Fibroblast of pulmonary artery (primary cell): ENCODE measurements around the gene FKBP10.
"Not testable (repeated sequence)": the region's sequence is repeated elsewhere in the genome, so short reads cannot be mapped to it uniquely, and the experiment has no call there.

ENCODE experiments used
- DNase-seq: peaks from one replicate; pipeline ENCODE4 v3.0.0-alpha.2; 2010; ENCODE audit warnings: low read depth
- H3K4me3 ChIP-seq: replicated peaks from 2 replicates; pipeline ENCODE4 v1.5.1; 2011; ENCODE audit warnings: low read depth, mild to moderate bottlenecking, control low read depth, low read length, moderate library complexity
- TF ChIP-seq, protein P1 (sequence below): IDR thresholded peaks from 2 replicates; pipeline ENCODE4 v1.5.1; 2011; ENCODE audit warnings: mild to moderate bottlenecking, control low read depth, low read length, inconsistent platforms; ENCODE audit errors: missing control alignments

FKBP10 gene

DNA sequence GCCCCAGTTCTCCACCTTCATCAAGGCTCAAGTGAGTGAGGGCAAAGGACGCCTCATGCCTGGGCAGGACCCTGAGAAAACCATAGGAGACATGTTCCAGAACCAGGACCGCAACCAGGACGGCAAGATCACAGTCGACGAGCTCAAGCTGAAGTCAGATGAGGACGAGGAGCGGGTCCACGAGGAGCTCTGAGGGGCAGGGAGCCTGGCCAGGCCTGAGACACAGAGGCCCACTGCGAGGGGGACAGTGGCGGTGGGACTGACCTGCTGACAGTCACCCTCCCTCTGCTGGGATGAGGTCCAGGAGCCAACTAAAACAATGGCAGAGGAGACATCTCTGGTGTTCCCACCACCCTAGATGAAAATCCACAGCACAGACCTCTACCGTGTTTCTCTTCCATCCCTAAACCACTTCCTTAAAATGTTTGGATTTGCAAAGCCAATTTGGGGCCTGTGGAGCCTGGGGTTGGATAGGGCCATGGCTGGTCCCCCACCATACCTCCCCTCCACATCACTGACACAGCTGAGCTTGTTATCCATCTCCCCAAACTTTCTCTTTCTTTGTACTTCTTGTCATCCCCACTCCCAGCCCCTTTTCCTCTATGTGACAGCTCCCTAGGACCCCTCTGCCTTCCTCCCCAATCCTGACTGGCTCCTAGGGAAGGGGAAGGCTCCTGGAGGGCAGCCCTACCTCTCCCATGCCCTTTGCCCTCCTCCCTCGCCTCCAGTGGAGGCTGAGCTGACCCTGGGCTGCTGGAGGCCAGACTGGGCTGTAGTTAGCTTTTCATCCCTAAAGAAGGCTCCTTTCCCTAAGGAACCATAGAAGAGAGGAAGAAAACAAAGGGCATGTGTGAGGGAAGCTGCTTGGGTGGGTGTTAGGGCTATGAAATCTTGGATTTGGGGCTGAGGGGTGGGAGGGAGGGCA lies 9.7 kb downstream of the FKBP10 start:
- H3K4me3 ChIP-seq = no peak overlapping the region
- TF ChIP-seq, protein P1, sequence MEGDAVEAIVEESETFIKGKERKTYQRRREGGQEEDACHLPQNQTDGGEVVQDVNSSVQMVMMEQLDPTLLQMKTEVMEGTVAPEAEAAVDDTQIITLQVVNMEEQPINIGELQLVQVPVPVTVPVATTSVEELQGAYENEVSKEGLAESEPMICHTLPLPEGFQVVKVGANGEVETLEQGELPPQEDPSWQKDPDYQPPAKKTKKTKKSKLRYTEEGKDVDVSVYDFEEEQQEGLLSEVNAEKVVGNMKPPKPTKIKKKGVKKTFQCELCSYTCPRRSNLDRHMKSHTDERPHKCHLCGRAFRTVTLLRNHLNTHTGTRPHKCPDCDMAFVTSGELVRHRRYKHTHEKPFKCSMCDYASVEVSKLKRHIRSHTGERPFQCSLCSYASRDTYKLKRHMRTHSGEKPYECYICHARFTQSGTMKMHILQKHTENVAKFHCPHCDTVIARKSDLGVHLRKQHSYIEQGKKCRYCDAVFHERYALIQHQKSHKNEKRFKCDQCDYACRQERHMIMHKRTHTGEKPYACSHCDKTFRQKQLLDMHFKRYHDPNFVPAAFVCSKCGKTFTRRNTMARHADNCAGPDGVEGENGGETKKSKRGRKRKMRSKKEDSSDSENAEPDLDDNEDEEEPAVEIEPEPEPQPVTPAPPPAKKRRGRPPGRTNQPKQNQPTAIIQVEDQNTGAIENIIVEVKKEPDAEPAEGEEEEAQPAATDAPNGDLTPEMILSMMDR = no peak
- no peak for DNase-seq

DNA sequence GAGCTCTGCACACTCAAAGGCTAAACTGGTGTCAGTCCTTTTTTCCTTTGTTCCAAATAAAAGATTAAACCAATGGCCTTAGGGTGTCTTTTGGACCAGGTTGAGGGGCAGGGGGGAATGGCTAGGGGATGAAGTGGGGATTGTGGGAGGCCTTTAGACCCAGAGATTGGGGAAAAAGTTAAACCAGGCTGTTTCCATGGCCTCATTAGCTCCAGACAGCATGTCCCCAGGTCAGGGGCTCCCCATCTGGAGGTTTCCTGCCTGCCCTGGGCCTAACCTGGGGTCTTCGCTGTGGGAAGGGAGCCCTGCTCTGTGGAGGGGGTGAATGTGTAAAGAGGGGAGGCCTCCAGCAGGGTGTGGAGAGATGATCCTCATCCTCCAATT lies 10.3 kb downstream of the FKBP10 start:
- TF ChIP-seq, protein P1 = no peak
- no peak overlapping the region for H3K4me3 ChIP-seq
- no peak for DNase-seq

DNA sequence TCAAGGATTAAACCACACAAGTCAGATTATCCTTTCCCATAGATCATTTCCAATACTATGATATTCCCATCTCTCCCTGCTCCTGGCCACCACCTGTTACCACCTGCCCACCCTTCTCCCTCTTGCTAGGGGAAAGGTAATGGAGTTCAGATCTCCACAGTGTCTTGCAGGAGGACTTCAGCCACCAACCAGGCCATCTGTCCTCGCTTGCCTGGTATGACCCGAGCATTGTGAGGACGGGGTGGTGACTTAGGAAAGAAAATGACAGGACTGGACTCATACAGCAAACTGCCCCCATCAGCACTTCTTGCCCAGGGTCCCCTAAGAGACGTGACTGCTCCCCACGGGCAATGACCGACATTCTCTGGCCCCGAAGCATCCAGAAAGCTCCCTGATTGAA lies 10.8 kb downstream of the FKBP10 start:
- DNase-seq = no peak
- H3K4me3 ChIP-seq = no peak overlapping the region
- TF ChIP-seq, protein P1 = no peak

DNA sequence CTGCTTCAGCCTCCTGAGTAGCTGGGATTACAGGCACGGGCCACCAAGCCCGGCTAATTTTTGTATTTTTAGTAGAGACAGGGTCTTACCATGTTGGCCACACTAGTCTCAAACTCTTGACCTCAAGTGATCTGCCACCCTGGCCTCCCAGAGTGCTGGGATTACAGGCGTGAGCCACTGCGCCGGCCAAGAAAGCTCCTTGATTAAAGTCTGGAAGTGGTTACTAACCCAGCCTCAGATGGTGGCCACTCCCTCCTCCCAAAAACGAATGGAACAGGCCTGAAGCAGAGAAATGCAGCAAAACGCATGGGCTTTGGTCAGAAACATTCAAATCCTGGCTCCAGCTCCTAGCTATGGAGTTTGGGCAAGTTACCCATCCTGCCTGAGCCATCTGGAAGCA lies 11.3 kb downstream of the FKBP10 start:
- H3K4me3 ChIP-seq = no peak overlapping the region
- TF ChIP-seq, protein P1 = no peak
- DNase-seq = no peak

DNA sequence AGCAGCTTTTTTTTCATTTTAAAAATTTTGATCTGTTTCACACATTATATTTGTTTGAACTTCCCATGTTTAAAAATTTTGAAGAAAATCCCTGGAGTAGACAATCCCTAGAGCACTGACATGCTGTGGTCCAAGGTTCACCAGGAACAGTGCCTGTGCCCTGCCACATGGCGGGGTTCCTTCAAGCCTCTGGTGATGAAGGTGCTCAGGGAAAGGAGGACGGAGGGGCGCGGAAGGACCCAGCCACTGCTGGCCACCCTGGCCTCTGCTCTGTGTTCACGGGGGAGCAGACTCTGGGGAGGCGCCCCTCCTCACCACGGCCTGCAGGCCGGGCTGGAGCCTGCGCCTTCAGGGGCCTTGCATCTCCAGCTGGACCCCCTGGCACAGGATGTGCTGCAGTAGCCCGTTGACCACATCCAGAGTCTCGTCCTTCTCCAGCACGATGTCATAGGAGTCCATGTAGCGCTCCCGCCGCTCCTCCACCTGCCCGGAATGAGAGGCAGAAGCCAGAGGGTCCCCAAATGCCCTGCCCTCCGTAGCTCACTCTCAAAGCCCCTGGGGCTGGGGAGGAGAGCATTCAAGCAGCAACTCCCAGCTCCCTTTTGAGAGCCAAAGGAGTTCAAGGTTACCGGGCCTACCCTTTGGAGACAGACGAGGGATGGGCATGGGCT lies 12.5 kb downstream of the FKBP10 start:
- H3K4me3 ChIP-seq = no peak overlapping the region
- TF ChIP-seq, protein P1 = no peak
- DNase-seq = no peak

DNA sequence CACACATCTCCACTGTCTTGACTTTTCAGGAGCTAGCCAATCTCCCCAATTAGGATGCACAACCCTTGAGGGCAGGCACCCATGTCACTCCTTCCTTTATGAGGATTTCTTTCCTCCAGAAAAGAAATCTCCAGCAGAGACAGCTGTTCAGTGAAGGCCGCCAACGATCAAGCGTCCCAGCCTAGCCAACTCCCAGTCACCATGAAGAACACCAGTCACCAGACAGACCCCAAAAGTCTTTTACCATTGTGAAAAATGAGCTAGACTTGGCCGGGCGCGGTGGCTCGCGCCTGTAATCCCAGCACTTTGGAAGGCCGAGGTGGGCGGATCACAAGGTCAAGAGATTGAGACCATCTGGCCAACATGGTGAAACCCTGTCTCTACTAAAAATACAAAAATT lies 17.2 kb downstream of the FKBP10 start:
- DNase-seq, H3K4me3 ChIP-seq: not testable (repeated sequence)

DNA sequence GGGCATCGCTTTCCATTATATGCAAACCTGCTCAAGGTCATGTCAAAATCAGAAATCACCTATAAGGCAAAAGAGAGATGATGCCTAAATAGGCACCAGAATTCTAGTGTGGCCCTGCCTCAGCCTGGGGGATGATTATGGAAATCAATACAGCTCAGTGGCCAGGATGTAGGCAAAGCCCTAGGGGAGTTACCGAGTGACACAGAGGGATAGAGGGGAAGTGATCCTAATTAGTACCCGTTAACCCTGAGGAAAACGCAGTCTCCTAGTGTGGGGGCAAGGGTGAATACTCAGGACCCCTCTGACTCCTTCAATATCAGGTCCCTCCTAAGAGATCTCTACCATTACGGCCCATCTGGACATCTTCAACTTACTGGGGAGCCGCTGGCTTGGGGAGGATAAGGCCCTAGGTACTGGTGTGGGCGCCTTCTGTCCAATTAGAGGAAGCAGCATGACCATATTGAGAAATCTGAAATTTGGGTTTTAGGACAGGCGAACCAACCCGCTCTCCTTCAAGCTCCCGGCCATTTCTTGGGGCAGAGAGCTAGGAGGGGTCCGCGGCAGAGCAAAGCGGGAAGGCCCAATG lies 22.5 kb downstream of the FKBP10 start:
- no peak for DNase-seq
- H3K4me3 ChIP-seq = peak overlapping the region; percentile 74
- TF ChIP-seq, protein P1 = no peak
